HepG2 (cell line): Measurements from ENCODE around the gene FAM221B.

ENCODE experiments used
- ATF4 ChIP-seq, 2 experiments: fragments of 450-650 bp in 1 of 2; sonication (generic) in 1 of 2; formaldehyde crosslinking; IDR thresholded peaks; 2 replicates each; pipeline versions ENCODE4 v1.5.0 to v1.8.0; 2020 to 2022; ENCODE audit warnings: mild to moderate bottlenecking in 1 of 2, missing genetic modification reagents in 1 of 2
- HCFC1 ChIP-seq: fragments of 150-350 bp; IDR thresholded peaks from 2 replicates; pipeline ENCODE4 v1.6.1; 2014; ENCODE audit warnings: low read depth, low read length
- POLR2A ChIP-seq, 2 experiments: IDR thresholded peaks; 2 replicates each; pipeline ENCODE4 v1.6.1; 2011; ENCODE audit warnings: low read depth in 2 of 2, low read length in 2 of 2, mild to moderate bottlenecking in 1 of 2, moderate library complexity in 1 of 2; ENCODE audit not compliant: insufficient read depth in 1 of 2
- PREB ChIP-seq: sonication (generic); formaldehyde crosslinking; IDR thresholded peaks from 2 replicates; pipeline ENCODE4 v1.4.0; 2020; ENCODE audit warnings: missing genetic modification reagents
- SALL1 ChIP-seq: sonication (generic); formaldehyde crosslinking; IDR thresholded peaks from 2 replicates; pipeline ENCODE4 v1.8.0; 2022; ENCODE audit warnings: mild to moderate bottlenecking, missing genetic modification reagents
- TAF15 ChIP-seq: fragments of 200-400 bp; formaldehyde crosslinking; IDR thresholded peaks from one replicate; pipeline ENCODE4 v1.6.1; 2018; ENCODE audit warnings: mild to moderate bottlenecking, low read depth, low read length; ENCODE audit not compliant: poor library complexity, severe bottlenecking
- TARDBP ChIP-seq: sonication (generic); formaldehyde crosslinking; IDR thresholded peaks from 2 replicates; pipeline ENCODE4 v1.8.0; 2022; ENCODE audit warnings: mild to moderate bottlenecking, missing genetic modification reagents
- ZBTB8A ChIP-seq: sonication (generic); formaldehyde crosslinking; IDR thresholded peaks from 2 replicates; pipeline ENCODE4 v1.4.0; 2020; ENCODE audit warnings: mild to moderate bottlenecking, low read depth, missing genetic modification reagents, borderline replicate concordance
- ZFP1 ChIP-seq: IDR thresholded peaks from 2 replicates; pipeline ENCODE4 v1.6.1; 2016
- ZNF44 ChIP-seq: sonication (generic); formaldehyde crosslinking; IDR thresholded peaks from 2 replicates; pipeline ENCODE4 v1.5.1; 2020; ENCODE audit warnings: mild to moderate bottlenecking, missing genetic modification reagents
- ZNF589 ChIP-seq: sonication (generic); formaldehyde crosslinking; conservative IDR thresholded peaks from 2 replicates; pipeline ENCODE4 v1.8.0; 2022; ENCODE audit warnings: mild to moderate bottlenecking, moderate library complexity, missing genetic modification reagents
- TF ChIP-seq, protein P1 (sequence below): sonication (generic); formaldehyde crosslinking; IDR thresholded peaks from 2 replicates; pipeline ENCODE4 v1.4.0; 2020; ENCODE audit warnings: missing genetic modification reagents, borderline replicate concordance
- TF ChIP-seq, protein P2 (sequence below): sonication (generic); formaldehyde crosslinking; IDR thresholded peaks from 2 replicates; pipeline ENCODE4 v1.5.0; 2020; ENCODE audit warnings: missing genetic modification reagents

DNA sequence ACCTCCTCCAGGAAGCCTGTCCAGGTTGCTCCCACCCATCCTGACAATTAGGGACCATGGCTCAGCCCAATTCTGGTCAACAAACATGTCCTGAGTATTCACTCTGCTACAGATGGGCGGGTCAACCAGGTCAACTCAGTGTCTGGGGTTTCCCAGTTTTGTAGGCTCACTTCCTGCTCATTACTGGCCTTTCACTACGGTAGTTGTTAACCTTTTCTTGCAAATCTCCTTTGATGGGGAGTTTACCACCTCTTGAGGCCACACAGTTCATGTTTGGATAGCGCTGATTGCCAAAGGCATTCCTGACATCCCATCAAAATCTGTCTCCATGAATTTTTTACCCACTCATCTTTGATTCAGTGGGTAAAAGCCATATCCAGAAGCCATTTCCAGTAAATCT, 14.3 kb upstream of the FAM221B start:
- TF ChIP-seq POLR2A (IDR thresholded peaks at IDR 0.05; ENCODE audit: insufficient read depth in 1 of 2, low read depth in 2 of 2, low read length in 2 of 2) (no peak), TARDBP (CRISPR knock-in tag) (no peak), ATF4 (CRISPR knock-in tag; IDR thresholded peaks at IDR 0.05) (no peak), ZFP1 (no peak), ZBTB8A (no peak), PREB (CRISPR knock-in tag) (no peak), HCFC1 (no peak), ZNF589 (CRISPR knock-in tag) (no peak), ZNF44 (no peak), TAF15 (no peak), SALL1 (CRISPR knock-in tag) (no peak)
- TF ChIP-seq, protein P1, sequence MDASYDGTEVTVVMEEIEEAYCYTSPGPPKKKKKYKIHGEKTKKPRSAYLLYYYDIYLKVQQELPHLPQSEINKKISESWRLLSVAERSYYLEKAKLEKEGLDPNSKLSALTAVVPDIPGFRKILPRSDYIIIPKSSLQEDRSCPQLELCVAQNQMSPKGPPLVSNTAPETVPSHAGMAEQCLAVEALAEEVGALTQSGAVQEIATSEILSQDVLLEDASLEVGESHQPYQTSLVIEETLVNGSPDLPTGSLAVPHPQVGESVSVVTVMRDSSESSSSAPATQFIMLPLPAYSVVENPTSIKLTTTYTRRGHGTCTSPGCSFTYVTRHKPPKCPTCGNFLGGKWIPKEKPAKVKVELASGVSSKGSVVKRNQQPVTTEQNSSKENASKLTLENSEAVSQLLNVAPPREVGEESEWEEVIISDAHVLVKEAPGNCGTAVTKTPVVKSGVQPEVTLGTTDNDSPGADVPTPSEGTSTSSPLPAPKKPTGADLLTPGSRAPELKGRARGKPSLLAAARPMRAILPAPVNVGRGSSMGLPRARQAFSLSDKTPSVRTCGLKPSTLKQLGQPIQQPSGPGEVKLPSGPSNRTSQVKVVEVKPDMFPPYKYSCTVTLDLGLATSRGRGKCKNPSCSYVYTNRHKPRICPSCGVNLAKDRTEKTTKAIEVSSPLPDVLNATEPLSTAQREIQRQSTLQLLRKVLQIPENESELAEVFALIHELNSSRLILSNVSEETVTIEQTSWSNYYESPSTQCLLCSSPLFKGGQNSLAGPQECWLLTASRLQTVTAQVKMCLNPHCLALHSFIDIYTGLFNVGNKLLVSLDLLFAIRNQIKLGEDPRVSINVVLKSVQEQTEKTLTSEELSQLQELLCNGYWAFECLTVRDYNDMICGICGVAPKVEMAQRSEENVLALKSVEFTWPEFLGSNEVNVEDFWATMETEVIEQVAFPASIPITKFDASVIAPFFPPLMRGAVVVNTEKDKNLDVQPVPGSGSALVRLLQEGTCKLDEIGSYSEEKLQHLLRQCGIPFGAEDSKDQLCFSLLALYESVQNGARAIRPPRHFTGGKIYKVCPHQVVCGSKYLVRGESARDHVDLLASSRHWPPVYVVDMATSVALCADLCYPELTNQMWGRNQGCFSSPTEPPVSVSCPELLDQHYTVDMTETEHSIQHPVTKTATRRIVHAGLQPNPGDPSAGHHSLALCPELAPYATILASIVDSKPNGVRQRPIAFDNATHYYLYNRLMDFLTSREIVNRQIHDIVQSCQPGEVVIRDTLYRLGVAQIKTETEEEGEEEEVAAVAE (CRISPR knock-in tag): no peak
- TF ChIP-seq, protein P2, sequence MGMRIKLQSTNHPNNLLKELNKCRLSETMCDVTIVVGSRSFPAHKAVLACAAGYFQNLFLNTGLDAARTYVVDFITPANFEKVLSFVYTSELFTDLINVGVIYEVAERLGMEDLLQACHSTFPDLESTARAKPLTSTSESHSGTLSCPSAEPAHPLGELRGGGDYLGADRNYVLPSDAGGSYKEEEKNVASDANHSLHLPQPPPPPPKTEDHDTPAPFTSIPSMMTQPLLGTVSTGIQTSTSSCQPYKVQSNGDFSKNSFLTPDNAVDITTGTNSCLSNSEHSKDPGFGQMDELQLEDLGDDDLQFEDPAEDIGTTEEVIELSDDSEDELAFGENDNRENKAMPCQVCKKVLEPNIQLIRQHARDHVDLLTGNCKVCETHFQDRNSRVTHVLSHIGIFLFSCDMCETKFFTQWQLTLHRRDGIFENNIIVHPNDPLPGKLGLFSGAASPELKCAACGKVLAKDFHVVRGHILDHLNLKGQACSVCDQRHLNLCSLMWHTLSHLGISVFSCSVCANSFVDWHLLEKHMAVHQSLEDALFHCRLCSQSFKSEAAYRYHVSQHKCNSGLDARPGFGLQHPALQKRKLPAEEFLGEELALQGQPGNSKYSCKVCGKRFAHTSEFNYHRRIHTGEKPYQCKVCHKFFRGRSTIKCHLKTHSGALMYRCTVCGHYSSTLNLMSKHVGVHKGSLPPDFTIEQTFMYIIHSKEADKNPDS: no peak
